Lung (tissue), 12 donors: ENCODE measurements around the gene LLCFC1. TPM values are rescaled to one million over a fixed set of nuclear protein-coding genes. Genes with fewer than 3 reads are reported as not detected.

Experiments used
- ATAC-seq: fragments of 200-7000 bp; cut with Tn5 transposase; one replicate; pipeline ENCODE4 v1.9.1; 2020; ENCODE audit warnings: moderate number of reproducible peaks; ENCODE audit not compliant: insufficient read depth, low FRiP score
- DNase-seq, 3 donors: peaks; one replicate each; pipeline ENCODE4 v3.0.0-alpha.2; 2013 to 2017
- H3K27ac ChIP-seq, 2 donors: one replicate each; pipeline ENCODE4 v1.5.1; 2013; ENCODE audit warnings: mild to moderate bottlenecking in 2 of 2, moderate library complexity in 2 of 2, control low read depth in 1 of 2, inconsistent platforms in 1 of 2, low read depth in 1 of 2, low read length in 1 of 2
- H3K27me3 ChIP-seq, 3 donors: one replicate each; pipeline ENCODE4 v1.5.1; 2013; ENCODE audit warnings: low read length in 2 of 3; ENCODE audit not compliant: control insufficient read depth in 3 of 3, insufficient read depth in 3 of 3
- H3K36me3 ChIP-seq, 4 donors: one replicate each; pipeline ENCODE4 v1.5.1; 2013; ENCODE audit warnings: low read length in 4 of 4, mild to moderate bottlenecking in 1 of 4, moderate library complexity in 1 of 4; ENCODE audit not compliant: control insufficient read depth in 4 of 4, insufficient read depth in 4 of 4
- H3K4me1 ChIP-seq, 5 donors: one replicate each; pipeline ENCODE4 v1.5.1; 2013; ENCODE audit warnings: low read length in 5 of 5, mild to moderate bottlenecking in 2 of 5, moderate library complexity in 1 of 5; ENCODE audit not compliant: control insufficient read depth in 5 of 5, insufficient read depth in 5 of 5
- H3K4me3 ChIP-seq: one replicate; pipeline ENCODE4 v1.5.1; 2013; ENCODE audit warnings: mild to moderate bottlenecking, control low read depth, moderate library complexity
- H3K9ac ChIP-seq, 2 donors: one replicate each; pipeline ENCODE4 v1.5.1; 2013; ENCODE audit warnings: low read length in 2 of 2, control low read depth in 1 of 2; ENCODE audit not compliant: insufficient read depth in 1 of 2
- H3K9me3 ChIP-seq, 4 donors: one replicate each; pipeline ENCODE4 v1.5.1; 2013; ENCODE audit warnings: low read length in 3 of 4, mild to moderate bottlenecking in 1 of 4, moderate library complexity in 1 of 4; ENCODE audit not compliant: control insufficient read depth in 4 of 4, insufficient read depth in 3 of 4
- WGBS, 2 donors: extraction: QIAGEN DNeasy Blood & Tissue Kit; methylation state at CpG; one replicate each; pipeline ENCODE4 v1.1.7; 2013; 5-methylcytosine and 5-hydroxymethylcytosine counted together
- polyA plus RNA-seq, 2 donors: library from polyadenylated mRNA; stranded (reverse); fragments of 200-250 nt; gene quantifications; one replicate each; pipeline ENCODE4 v1.2.1, GENCODE V29; 2013
- total RNA-seq, 2 donors: library from RNA; depleted of rRNA in 1 of 2; stranded (reverse); fragments of >200 nt in 1 of 2; gene quantifications; one replicate each; pipeline ENCODE4 v1.2.1, GENCODE V29; 2014 to 2021
- TF ChIP-seq, protein P1 (sequence below): IDR thresholded peaks from 2 replicates; pipeline ENCODE4 v1.5.1; 2012; ENCODE audit warnings: mild to moderate bottlenecking; ENCODE audit errors: control extremely low read depth, extremely low read depth
- donor health status: control.
- donor health status: control.
- donor health status: Bipolar disorder and iron deficiency.
- donor health status: healthy.
- donor health status: DM: yes; HTN: yes; CAD: no.

The LLCFC1 gene
- total and polyA plus RNA-seq, 4 donors = 0.22 to 0.70 TPM; not detected in 2

- Histone ChIP-seq H3K27ac (no peak overlapping the region), H3K4me3 (no peak overlapping the region), H3K27me3 (no peaks in the 10 kb centered on the region), H3K36me3 (no peaks in the 10 kb centered on the region), H3K9ac (no peak overlapping the region), H3K9me3 (no peaks in the 10 kb centered on the region), H3K4me1 (peaks cover 0 to 7% (median 0%) of the 10 kb centered on the region in 5 donors)
- TF ChIP-seq, protein P1, sequence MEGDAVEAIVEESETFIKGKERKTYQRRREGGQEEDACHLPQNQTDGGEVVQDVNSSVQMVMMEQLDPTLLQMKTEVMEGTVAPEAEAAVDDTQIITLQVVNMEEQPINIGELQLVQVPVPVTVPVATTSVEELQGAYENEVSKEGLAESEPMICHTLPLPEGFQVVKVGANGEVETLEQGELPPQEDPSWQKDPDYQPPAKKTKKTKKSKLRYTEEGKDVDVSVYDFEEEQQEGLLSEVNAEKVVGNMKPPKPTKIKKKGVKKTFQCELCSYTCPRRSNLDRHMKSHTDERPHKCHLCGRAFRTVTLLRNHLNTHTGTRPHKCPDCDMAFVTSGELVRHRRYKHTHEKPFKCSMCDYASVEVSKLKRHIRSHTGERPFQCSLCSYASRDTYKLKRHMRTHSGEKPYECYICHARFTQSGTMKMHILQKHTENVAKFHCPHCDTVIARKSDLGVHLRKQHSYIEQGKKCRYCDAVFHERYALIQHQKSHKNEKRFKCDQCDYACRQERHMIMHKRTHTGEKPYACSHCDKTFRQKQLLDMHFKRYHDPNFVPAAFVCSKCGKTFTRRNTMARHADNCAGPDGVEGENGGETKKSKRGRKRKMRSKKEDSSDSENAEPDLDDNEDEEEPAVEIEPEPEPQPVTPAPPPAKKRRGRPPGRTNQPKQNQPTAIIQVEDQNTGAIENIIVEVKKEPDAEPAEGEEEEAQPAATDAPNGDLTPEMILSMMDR = no peak
- no peak for DNase-seq
- ATAC-seq = no peak
- whole genome bisulfite sequencing, 2 donors = 58 to 86% methylated on average over 1 of the region's 1 CpG
These were observed 23.7 kb downstream of the LLCFC1 start for GRCh38 chr7:142962991-142963390.

- no peaks in the 10 kb centered on the region for H3K36me3 ChIP-seq
- H3K4me3 ChIP-seq = no peak overlapping the region
- ATAC-seq = no peak
- TF ChIP-seq, protein P1 = no peak
- 89 to 95% methylated on average over 2 of the region's 2 CpGs for WGBS, 2 donors
- no peak overlapping the region for H3K27ac ChIP-seq
- H3K9me3 ChIP-seq = peaks cover 0 to 3% (median 0%) of the 10 kb centered on the region in 4 donors
- DNase-seq = no peak
- no peaks in the 10 kb centered on the region for H3K27me3 ChIP-seq
- H3K4me1 ChIP-seq = peaks cover 0 to 7% (median 0%) of the 10 kb centered on the region in 5 donors
- H3K9ac ChIP-seq = no peak overlapping the region
These were observed 24.7 kb downstream of the LLCFC1 start for GRCh38 chr7:142963993-142964392.

GRCh38 chr7:142964502-142965246 is 25.4 kb downstream of the LLCFC1 start:
- H3K9ac ChIP-seq = no peak overlapping the region
- ATAC-seq = no peak
- TF ChIP-seq, protein P1 = no peak
- H3K27me3 ChIP-seq = no peaks in the 10 kb centered on the region
- H3K9me3 ChIP-seq = peaks cover 0 to 3% (median 0%) of the 10 kb centered on the region in 4 donors
- DNase-seq = no peak
- H3K4me1 ChIP-seq = peaks cover 0 to 7% (median 0%) of the 10 kb centered on the region in 5 donors
- no peak overlapping the region for H3K27ac ChIP-seq
- no peaks in the 10 kb centered on the region for H3K36me3 ChIP-seq
- H3K4me3 ChIP-seq = no peak overlapping the region
- WGBS, 2 donors = 86 to 91% methylated on average over 6 of the region's 6 CpGs

DNA sequence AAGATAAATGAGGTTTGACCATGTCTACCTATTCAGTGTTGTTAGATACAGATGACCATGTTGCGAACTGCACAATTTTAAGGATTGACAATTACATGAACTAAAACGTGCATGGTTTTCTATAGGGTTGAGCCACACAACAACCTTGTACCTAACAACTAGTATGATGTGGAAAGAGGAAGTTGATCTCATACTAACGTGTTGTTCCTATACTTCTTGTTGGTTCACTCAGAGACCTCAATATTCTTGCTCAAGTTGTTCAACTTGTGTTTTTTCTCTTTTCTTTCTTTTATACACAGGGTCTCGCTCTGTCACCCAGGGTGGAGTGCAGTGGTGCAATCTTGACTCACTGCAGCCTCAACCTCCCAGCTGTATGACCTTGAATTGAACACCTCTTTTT is 28.9 kb downstream of the LLCFC1 start:
- H3K4me1 ChIP-seq = no peaks in the 10 kb centered on the region
- no peak overlapping the region for H3K4me3 ChIP-seq
- no peak for DNase-seq
- no peaks in the 10 kb centered on the region for H3K27me3 ChIP-seq
- H3K9ac ChIP-seq = no peak overlapping the region
- TF ChIP-seq, protein P1 = no peak
- ATAC-seq = no peak
- H3K9me3 ChIP-seq = peaks cover 0 to 3% (median 0%) of the 10 kb centered on the region in 4 donors
- no peak overlapping the region for H3K27ac ChIP-seq
- 60 to 73% methylated on average over 4 of the region's 4 CpGs for WGBS, 2 donors
- no peaks in the 10 kb centered on the region for H3K36me3 ChIP-seq
